ENCODE measurements around the gene CXorf65. TPM values are rescaled to one million over a fixed set of nuclear protein-coding genes. Genes with fewer than 3 reads are reported as not detected.

The CXorf65 gene
- not detected in 5 replicates for total RNA-seq (2022; extraction: Qiagen RNA extraction)

DNA sequence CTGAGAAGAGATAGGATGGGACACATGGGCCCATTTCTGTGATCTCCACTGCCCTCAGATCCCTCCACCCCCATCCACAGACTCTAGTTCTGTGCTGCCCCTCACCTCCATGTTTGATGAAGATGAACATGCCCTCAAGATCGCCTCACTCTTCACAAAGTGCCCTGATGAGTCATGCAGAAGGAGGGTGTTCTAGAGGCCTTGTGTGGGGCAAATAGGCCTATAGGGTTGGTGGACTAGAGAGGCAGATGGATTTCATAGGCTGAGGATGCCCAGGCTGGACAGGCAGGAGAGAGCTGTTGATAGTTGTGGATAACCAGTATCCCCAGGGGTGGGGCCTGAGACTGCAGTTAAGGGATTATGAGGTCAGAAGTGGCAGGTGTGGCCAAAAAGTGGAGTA lies at the start of gene CXorf65:
CXorf65 (minus strand) TSS at position 314 of the 400 bp plus-strand sequence; CDS start at position 130, 184 bp downstream.

DNA sequence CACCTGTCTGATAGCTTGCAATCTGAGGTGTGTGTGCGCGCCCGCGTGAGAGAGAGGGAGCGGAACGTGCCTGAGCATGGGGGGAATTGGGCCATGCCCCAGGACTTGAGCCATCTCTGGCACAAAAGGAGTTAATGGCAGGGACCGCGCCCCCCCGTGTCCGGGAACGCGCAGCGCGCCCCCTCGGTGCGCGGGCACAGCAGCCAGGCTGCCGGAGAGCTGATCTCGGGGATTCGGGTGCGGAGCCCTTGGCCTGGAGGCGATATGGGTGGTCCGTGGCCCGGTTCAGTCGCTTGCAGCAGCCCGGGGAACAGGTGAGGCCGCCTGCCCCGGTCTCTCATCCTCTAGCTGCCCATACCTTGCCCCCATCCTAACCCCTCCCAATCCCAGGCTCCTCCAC lies 38.1 kb upstream of the CXorf65 start, which contains the start of gene NLGN3:
NLGN3 (plus strand) TSS at position 191 of the 400 bp plus-strand sequence. CDS start 2,909 bp downstream, outside the sequence.

GRCh38 chrX:71118032-71118984 lies 11.8 kb upstream of the CXorf65 start, which contains the start of gene MED12:
TSS of gene MED12 (plus strand) at chrX:71118596. CDS start at chrX:71118755, 159 bp downstream.

DNA sequence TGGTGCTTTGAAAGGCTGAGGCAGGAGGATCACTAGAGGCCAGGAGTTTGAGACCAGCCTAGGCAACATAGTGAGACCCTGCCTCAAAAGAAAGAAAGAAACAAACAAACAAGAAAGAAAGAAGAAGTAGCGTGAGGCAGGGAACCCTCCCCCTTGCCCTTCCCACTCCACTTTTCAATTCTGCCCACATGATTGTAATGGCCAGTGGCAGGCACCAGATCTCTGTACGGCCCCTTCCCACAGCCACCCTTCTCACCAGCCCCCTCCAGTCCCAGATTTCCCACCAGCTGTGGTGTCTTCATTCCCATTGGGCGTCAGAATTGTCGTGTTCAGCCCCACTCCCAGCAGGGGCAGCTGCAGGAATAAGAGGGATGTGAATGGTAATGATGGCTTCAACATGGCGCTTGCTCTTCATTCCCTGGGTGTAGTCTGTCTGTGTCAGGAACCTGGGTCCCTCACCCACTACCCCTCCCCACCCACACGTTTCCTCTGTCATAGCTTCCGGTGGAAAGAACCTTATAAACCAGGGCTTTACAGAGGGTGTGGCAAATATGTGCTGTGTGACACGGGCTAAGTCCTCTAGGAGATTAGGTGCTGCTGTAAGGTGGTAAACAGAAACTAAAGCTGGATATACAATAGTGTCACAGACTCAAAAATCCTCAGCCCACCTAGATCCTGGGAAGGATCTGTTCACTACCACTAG lies 4.8 kb upstream of the CXorf65 start, which contains the start of gene IL2RG:
IL2RG (minus strand) TSS at position 437 of the 703 bp plus-strand sequence; CDS start at position 399, 38 bp downstream.

GRCh38 chrX:71095555-71095980 lies 11.0 kb downstream of the CXorf65 start, which contains the start of gene FOXO4:
TSS of gene FOXO4 (plus strand) at chrX:71095851. CDS start at chrX:71096529, 678 bp downstream.

GRCh38 chrX:71068044-71068918 lies 38.3 kb downstream of the CXorf65 start, which contains the start of gene SNX12:
TSS of gene SNX12 (minus strand) at chrX:71068334. CDS start at chrX:71068306, 28 bp downstream.

Other genes starting within 250 kb of the CXorf65 start
- not detected in 5 replicates for gene TEX11, start 198.0 kb downstream of the CXorf65 start, total RNA-seq (2022; extraction: Qiagen RNA extraction)
- gene SLC7A3, start 175.6 kb downstream of the CXorf65 start, total RNA-seq (2022; extraction: Qiagen RNA extraction), result not detected in 5 replicates
- gene SNX12, start 38.4 kb downstream of the CXorf65 start, total RNA-seq (2022; extraction: Qiagen RNA extraction), result 71.4 to 76.6 TPM (median 72.8 TPM) in 5 replicates
- gene FOXO4, start 10.9 kb downstream of the CXorf65 start, total RNA-seq (2022; extraction: Qiagen RNA extraction), result 0.91 to 1.9 TPM (median 1.5 TPM) in 5 replicates
- 0.11 to 0.30 TPM (median 0.23 TPM) in 4 of 5 replicates, not detected in the other for gene IL2RG, start 4.8 kb upstream of the CXorf65 start, total RNA-seq (2022; extraction: Qiagen RNA extraction)
- 8.3 to 11.9 TPM (median 10.2 TPM) in 5 replicates for gene MED12, start 11.9 kb upstream of the CXorf65 start, total RNA-seq (2022; extraction: Qiagen RNA extraction)
- gene NLGN3, start 38.1 kb upstream of the CXorf65 start, total RNA-seq (2022; extraction: Qiagen RNA extraction), result 0.89 to 1.1 TPM (median 1.1 TPM) in 5 replicates
- 0.09 to 0.13 TPM (median 0.10 TPM) in 3 of 5 replicates, not detected in the others for gene GJB1, start 116.5 kb upstream of the CXorf65 start, total RNA-seq (2022; extraction: Qiagen RNA extraction)
- 10.2 to 14.3 TPM (median 13.1 TPM) in 5 replicates for gene ZMYM3, start 147.4 kb upstream of the CXorf65 start, total RNA-seq (2022; extraction: Qiagen RNA extraction)
- 340 to 388 TPM (median 374 TPM) in 5 replicates for gene NONO, start 176.9 kb upstream of the CXorf65 start, total RNA-seq (2022; extraction: Qiagen RNA extraction)
- 0.79 to 1.2 TPM (median 1.0 TPM) in 5 replicates for gene ITGB1BP2, start 195.0 kb upstream of the CXorf65 start, total RNA-seq (2022; extraction: Qiagen RNA extraction)

Data from A549 treated with Mapracorat at 1 μM for 4 hours (cell line).